ENCODE results near the gene DLL3.

The DLL3 gene

GRCh38 chr19:39481229-39481545, 17.6 kb upstream of the DLL3 start:
- in situ Hi-C loops (cut with MboI; ENCODE audit: low sequenced_read_pairs), result no loop called here

GRCh38 chr19:39481676-39482075, 17.1 kb upstream of the DLL3 start:
- in situ Hi-C loops (cut with MboI; ENCODE audit: low sequenced_read_pairs), result no loop called here

GRCh38 chr19:39483141-39483540, 15.6 kb upstream of the DLL3 start:
- in situ Hi-C loops (cut with MboI; ENCODE audit: low sequenced_read_pairs), result no loop called here

- in situ Hi-C loops (cut with MboI; ENCODE audit: low sequenced_read_pairs), result no loop called here
These were observed 9.0 kb upstream of the DLL3 start for GRCh38 chr19:39489756-39490155.

- in situ Hi-C loops (cut with MboI; ENCODE audit: low sequenced_read_pairs), result no loop called here
These were observed 6.5 kb upstream of the DLL3 start for GRCh38 chr19:39492225-39492624.

GRCh38 chr19:39492788-39493187, 6.0 kb upstream of the DLL3 start:
- in situ Hi-C loops (cut with MboI; ENCODE audit: low sequenced_read_pairs), result no loop called here

- in situ Hi-C loops (cut with MboI; ENCODE audit: low sequenced_read_pairs), result no loop called here
These were observed 4.1 kb upstream of the DLL3 start for GRCh38 chr19:39494661-39495060.

GRCh38 chr19:39496063-39496462, 2.7 kb upstream of the DLL3 start:
- in situ Hi-C loops (cut with MboI; ENCODE audit: low sequenced_read_pairs), result no loop called here

GRCh38 chr19:39497701-39497995, 1.1 kb upstream of the DLL3 start:
- in situ Hi-C loops (cut with MboI; ENCODE audit: low sequenced_read_pairs), result no loop called here

- in situ Hi-C loops (cut with MboI; ENCODE audit: low sequenced_read_pairs), result no loop called here
These were observed 550 bp upstream of the DLL3 start for GRCh38 chr19:39497996-39498797.

GRCh38 chr19:39499932-39500331, 1.2 kb downstream of the DLL3 start:
- in situ Hi-C loops (cut with MboI; ENCODE audit: low sequenced_read_pairs), result no loop called here

- in situ Hi-C loops (cut with MboI; ENCODE audit: low sequenced_read_pairs), result no loop called here
These were observed 1.8 kb downstream of the DLL3 start for GRCh38 chr19:39500543-39500942.

- in situ Hi-C loops (cut with MboI; ENCODE audit: low sequenced_read_pairs), result no loop called here
These were observed 2.6 kb downstream of the DLL3 start for GRCh38 chr19:39501340-39501739.

GRCh38 chr19:39502640-39503417, 4.1 kb downstream of the DLL3 start:
- in situ Hi-C loops (cut with MboI; ENCODE audit: low sequenced_read_pairs), result no loop called here

- in situ Hi-C loops (cut with MboI; ENCODE audit: low sequenced_read_pairs), result no loop called here
These were observed 7.8 kb downstream of the DLL3 start for GRCh38 chr19:39506598-39506943.

- in situ Hi-C loops (cut with MboI; ENCODE audit: low sequenced_read_pairs), result no loop called here
These were observed 8.4 kb downstream of the DLL3 start for GRCh38 chr19:39506944-39507714.

GRCh38 chr19:39507715-39508364, 9.1 kb downstream of the DLL3 start:
- in situ Hi-C loops (cut with MboI; ENCODE audit: low sequenced_read_pairs), result no loop called here

GRCh38 chr19:39508629-39509028, 9.9 kb downstream of the DLL3 start:
- in situ Hi-C loops (cut with MboI; ENCODE audit: low sequenced_read_pairs), result no loop called here

GRCh38 chr19:39509233-39509632, 10.5 kb downstream of the DLL3 start:
- in situ Hi-C loops (cut with MboI; ENCODE audit: low sequenced_read_pairs), result no loop called here

GRCh38 chr19:39512988-39513387, 14.2 kb downstream of the DLL3 start:
- in situ Hi-C loops (cut with MboI; ENCODE audit: low sequenced_read_pairs), result no loop called here

- in situ Hi-C loops (cut with MboI; ENCODE audit: low sequenced_read_pairs), result no loop called here
These were observed 16.2 kb downstream of the DLL3 start, which contains the start of gene SELENOV for GRCh38 chr19:39514840-39515550. TSS of gene SELENOV (plus strand) at chr19:39515139. CDS start at chr19:39515213, 74 bp downstream.
